ENCODE measurements around the gene DPP7. TPM values are rescaled to one million over a fixed set of nuclear protein-coding genes. Genes with fewer than 3 reads are reported as not detected.

DPP7 gene
- total RNA-seq, 2 experiments from 2014 or later = 154 to 182 TPM

DNA sequence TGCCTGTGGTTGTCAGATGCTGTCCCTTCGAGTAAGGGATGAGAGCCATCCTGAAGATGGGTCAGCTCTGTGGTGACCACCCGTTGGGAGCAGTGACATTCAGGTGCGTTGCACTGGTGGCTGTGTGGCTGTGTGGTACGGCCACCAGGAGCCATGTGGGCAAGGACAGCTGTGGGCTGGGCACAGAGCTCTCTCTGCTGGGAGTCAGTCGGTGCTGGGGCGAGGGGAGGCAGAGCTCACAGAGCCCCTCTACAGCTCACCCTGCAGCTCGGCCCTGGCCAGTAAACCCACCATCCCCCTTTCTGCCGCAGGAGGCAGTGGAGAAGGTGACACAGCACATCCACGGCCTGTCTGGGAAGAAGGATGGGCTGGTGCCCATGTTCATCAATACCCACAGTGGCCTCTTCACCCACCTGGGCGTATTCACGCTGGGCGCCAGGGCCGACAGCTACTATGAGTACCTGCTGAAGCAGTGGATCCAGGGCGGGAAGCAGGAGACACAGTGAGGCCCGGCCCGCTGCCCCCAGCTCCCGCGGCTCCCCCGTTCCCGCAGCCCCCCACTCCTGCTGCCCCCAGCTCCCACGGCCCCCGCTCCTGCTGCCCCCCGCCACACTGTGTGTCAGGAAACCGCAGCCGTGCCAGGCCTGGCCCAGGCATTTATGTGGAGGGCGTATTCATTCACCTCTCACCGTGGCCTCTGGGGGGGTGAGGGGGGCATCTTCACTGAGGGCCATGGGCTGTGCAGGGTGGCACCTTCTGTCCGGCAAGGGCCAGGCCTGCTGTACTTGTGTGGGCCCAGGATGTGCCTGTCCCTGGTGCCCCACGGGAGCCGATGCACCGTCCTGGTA lies 8.5 kb downstream of the DPP7 start:
- no peak for DNase-seq (ENCODE audit: low spot score)
- no TSS peak for BruUV-seq (replicated peaks)
- no peak overlapping the region for H3K4me3 ChIP-seq (ENCODE audit: low read depth, low read length, poor library complexity, severe bottlenecking)
- no peaks in the 10 kb centered on the region for H3K79me2 ChIP-seq (ENCODE audit: insufficient read depth, low read depth, low read length)
- TF ChIP-seq EZH2phosphoT487 (IDR thresholded peaks at IDR 0.05; ENCODE audit: borderline replicate concordance, low read depth, low read length) = no peak
- TF ChIP-seq, protein P1, sequence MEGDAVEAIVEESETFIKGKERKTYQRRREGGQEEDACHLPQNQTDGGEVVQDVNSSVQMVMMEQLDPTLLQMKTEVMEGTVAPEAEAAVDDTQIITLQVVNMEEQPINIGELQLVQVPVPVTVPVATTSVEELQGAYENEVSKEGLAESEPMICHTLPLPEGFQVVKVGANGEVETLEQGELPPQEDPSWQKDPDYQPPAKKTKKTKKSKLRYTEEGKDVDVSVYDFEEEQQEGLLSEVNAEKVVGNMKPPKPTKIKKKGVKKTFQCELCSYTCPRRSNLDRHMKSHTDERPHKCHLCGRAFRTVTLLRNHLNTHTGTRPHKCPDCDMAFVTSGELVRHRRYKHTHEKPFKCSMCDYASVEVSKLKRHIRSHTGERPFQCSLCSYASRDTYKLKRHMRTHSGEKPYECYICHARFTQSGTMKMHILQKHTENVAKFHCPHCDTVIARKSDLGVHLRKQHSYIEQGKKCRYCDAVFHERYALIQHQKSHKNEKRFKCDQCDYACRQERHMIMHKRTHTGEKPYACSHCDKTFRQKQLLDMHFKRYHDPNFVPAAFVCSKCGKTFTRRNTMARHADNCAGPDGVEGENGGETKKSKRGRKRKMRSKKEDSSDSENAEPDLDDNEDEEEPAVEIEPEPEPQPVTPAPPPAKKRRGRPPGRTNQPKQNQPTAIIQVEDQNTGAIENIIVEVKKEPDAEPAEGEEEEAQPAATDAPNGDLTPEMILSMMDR (conservative IDR thresholded peaks at IDR 0.05; ENCODE audit: low read length) = no peak
- H4K20me1 ChIP-seq (ENCODE audit: insufficient read depth, low read length) = no peaks in the 10 kb centered on the region
- no peaks in the 10 kb centered on the region for H3K9me2 ChIP-seq (ENCODE audit: insufficient read depth, low read length)
- peaks cover 98% of the 10 kb centered on the region for H3K36me3 ChIP-seq (ENCODE audit: insufficient read depth, low read length)
- no peak overlapping the region for H2AFZ ChIP-seq (ENCODE audit: low read length)
- H3K27ac ChIP-seq (ENCODE audit: low read depth, low read length, poor library complexity, severe bottlenecking) = no peak overlapping the region
- H3K4me1 ChIP-seq (ENCODE audit: insufficient read depth, low read length, poor library complexity, severe bottlenecking) = no peaks in the 10 kb centered on the region
- peaks cover 17% of the 10 kb centered on the region for H3K9me3 ChIP-seq (ENCODE audit: low read length)
- ChIA-PET POLR2A (no interaction called here), CTCF (ENCODE audit: unreplicated experiment) (no interaction called here)
- no peak overlapping the region for H3K4me2 ChIP-seq (ENCODE audit: low read length)
- intact Hi-C loops (cut with micrococcal nuclease; ENCODE audit: unreplicated experiment) = no loop called here

DNA sequence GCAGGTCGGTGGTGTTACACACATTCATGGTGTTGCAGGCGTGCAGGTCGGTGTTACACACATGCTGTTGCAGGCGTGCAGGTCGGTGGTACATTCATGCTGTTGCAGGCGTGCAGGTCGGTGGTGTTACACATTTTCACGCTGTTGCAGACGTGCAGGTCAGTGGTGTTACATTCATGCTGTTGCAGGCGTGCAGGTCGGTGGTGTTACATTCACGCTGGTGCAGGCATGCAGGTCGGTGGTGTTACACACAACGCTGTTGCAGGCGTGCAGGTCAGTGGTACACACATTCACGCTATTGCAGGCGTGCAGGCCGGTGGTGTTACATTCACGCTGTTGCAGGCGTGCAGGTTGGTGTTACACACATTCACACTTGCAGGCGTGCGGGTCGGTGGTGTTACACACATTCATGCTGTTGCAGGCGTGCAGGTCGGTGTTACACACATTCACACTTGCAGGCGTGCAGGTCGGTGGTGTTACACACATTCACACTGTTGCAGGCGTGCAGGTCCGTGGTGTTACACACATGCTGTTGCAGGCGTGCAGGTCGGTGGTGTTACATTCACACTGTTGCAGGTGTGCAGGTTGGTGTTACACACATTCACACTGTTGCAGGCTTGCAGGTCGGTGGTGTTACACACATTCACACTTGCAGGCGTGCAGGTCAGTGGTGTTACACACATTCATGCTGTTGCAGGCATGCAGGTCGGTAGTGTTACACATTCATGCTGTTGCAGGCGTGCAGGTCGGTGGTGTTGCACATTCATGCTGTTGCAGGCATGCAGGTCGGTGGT lies 11.1 kb downstream of the DPP7 start:
- Histone ChIP-seq H3K4me2 (ENCODE audit: low read length) (no peak overlapping the region), H3K27ac (ENCODE audit: low read depth, low read length, poor library complexity, severe bottlenecking) (no peak overlapping the region), H2AFZ (ENCODE audit: low read length) (no peak overlapping the region), H3K4me3 (ENCODE audit: low read depth, low read length, poor library complexity, severe bottlenecking) (no peak overlapping the region), H3K9me3 (ENCODE audit: low read length) (peaks cover 17% of the 10 kb centered on the region), H3K9me2 (ENCODE audit: insufficient read depth, low read length) (no peaks in the 10 kb centered on the region), H3K36me3 (ENCODE audit: insufficient read depth, low read length) (peaks cover 97% of the 10 kb centered on the region), H4K20me1 (ENCODE audit: insufficient read depth, low read length) (no peaks in the 10 kb centered on the region), H3K4me1 (ENCODE audit: insufficient read depth, low read length, poor library complexity, severe bottlenecking) (no peaks in the 10 kb centered on the region), H3K79me2 (ENCODE audit: insufficient read depth, low read depth, low read length) (no peaks in the 10 kb centered on the region)
- no peak for TF ChIP-seq EZH2phosphoT487 (IDR thresholded peaks at IDR 0.05; ENCODE audit: borderline replicate concordance, low read depth, low read length)
- TF ChIP-seq, protein P1 (conservative IDR thresholded peaks at IDR 0.05; ENCODE audit: low read length) = no peak
- intact Hi-C loops (cut with micrococcal nuclease; ENCODE audit: unreplicated experiment) = no loop called here
- no peak for DNase-seq (ENCODE audit: low spot score)
- ChIA-PET POLR2A (no interaction called here), CTCF (ENCODE audit: unreplicated experiment) (no interaction called here)
- no TSS peak for BruUV-seq (replicated peaks)

Measured in OCI-LY7 (cell line).